Activated B cell treated with CpG ODN at 0.5 μM for 24 hours (primary cell): Measurements from ENCODE around the gene ADAM17. TPM values are rescaled to one million over a fixed set of nuclear protein-coding genes. Genes with fewer than 3 reads are reported as not detected.
"Not testable (repeated sequence)": the region's sequence is repeated elsewhere in the genome, so short reads cannot be mapped to it uniquely, and the experiment has no call there.

Source experiments
- ATAC-seq: fragments of 200-7000 bp; cut with Tn5 transposase; one replicate; pipeline ENCODE4 v1.10.0; 2021; ENCODE audit warnings: low read depth, mild to moderate bottlenecking, moderate library complexity
- CTCF ChIA-PET: fragments of 350-600 bp; sonication (Branson Sonifier 250); formaldehyde crosslinking; loops from one replicate; lab custom pipeline; 2021; ENCODE audit warnings: antibody characterized with exemption; lab: Charles Lee
- POLR2A ChIA-PET: fragments of 350-600 bp; sonication (Branson Sonifier 250); formaldehyde crosslinking; loops from one replicate; lab custom pipeline; 2021; ENCODE audit warnings: antibody characterized with exemption; lab: Charles Lee
- DNase-seq: peaks from one replicate; pipeline ENCODE4 v3.0.0; 2022
- H3K27ac Mint-ChIP-seq: one replicate; pipeline ENCODE4 v1.8.0; 2020; ENCODE audit warnings: mixed read lengths
- H3K27me3 Mint-ChIP-seq: one replicate; pipeline ENCODE4 v1.8.0; 2021; ENCODE audit warnings: mixed read lengths
- H3K36me3 Mint-ChIP-seq: one replicate; pipeline ENCODE4 v1.8.0; 2021; ENCODE audit warnings: low read depth, mixed read lengths
- H3K4me1 Mint-ChIP-seq: one replicate; pipeline ENCODE4 v1.8.0; 2021; ENCODE audit warnings: mixed read lengths
- H3K4me3 Mint-ChIP-seq: one replicate; pipeline ENCODE4 v1.8.0; 2020; ENCODE audit warnings: mild to moderate bottlenecking, mixed read lengths
- H3K9me3 Mint-ChIP-seq: one replicate; pipeline ENCODE4 v1.8.0; 2020; ENCODE audit warnings: mixed read lengths
- intact Hi-C: fragments of 100-400 bp; cut with micrococcal nuclease; formaldehyde crosslinking; loops from one replicate; pipeline ENCODE4 v1.15.1; 2024
- total RNA-seq: library from RNA; stranded (reverse); gene quantifications from 2 replicates; pipeline ENCODE4 v1.2.3, GENCODE V29; 2022
- TF ChIP-seq, protein P1 (sequence below): fragments of 200-600 bp; IDR thresholded peaks from one replicate; pipeline ENCODE4 v1.8.0; 2022; ENCODE audit warnings: antibody characterized with exemption, mild to moderate bottlenecking

ADAM17 gene
- total RNA-seq, 1 donor from 2014 or later: 39.5 TPM

DNA sequence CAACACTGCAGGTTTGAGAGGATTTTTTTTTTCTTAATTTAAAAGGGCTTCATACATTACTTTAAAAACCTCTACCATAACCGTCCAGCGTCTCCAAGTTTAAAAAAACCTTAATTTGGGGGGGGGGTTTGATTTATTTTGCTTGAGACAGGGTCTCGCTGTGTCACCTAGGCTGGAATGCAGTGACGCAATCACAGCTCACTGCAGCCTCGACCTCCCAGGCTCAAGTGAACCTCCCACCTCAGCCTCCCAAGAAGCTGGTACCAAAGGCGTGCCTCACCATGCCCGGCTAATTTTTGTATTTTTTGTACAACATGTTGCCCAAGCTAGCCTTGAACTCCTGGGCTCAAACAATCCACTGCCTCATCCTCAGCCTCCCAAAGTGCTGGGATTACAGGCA lies 36.9 kb downstream of the ADAM17 start:
- TF ChIP-seq, protein P1, sequence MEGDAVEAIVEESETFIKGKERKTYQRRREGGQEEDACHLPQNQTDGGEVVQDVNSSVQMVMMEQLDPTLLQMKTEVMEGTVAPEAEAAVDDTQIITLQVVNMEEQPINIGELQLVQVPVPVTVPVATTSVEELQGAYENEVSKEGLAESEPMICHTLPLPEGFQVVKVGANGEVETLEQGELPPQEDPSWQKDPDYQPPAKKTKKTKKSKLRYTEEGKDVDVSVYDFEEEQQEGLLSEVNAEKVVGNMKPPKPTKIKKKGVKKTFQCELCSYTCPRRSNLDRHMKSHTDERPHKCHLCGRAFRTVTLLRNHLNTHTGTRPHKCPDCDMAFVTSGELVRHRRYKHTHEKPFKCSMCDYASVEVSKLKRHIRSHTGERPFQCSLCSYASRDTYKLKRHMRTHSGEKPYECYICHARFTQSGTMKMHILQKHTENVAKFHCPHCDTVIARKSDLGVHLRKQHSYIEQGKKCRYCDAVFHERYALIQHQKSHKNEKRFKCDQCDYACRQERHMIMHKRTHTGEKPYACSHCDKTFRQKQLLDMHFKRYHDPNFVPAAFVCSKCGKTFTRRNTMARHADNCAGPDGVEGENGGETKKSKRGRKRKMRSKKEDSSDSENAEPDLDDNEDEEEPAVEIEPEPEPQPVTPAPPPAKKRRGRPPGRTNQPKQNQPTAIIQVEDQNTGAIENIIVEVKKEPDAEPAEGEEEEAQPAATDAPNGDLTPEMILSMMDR: no peak
- ATAC-seq (no peak), DNase-seq (no peak)
- no peaks in the 10 kb centered on the region for H3K27me3 Mint-ChIP-seq
- ChIA-PET POLR2A (interaction anchor here (1.4 kb wide), 1 partner anchor 37 kb away, joined by 10 read pairs; the partner anchor contains the start of gene ADAM17), CTCF (no interaction called here)
- no peak overlapping the region for H3K4me3 Mint-ChIP-seq
- H3K4me1 Mint-ChIP-seq: no peaks in the 10 kb centered on the region
- intact Hi-C loops: no loop called here
- H3K27ac Mint-ChIP-seq: no peak overlapping the region
- H3K9me3 Mint-ChIP-seq: no peaks in the 10 kb centered on the region
- peaks cover 71% of the 10 kb centered on the region for H3K36me3 Mint-ChIP-seq

DNA sequence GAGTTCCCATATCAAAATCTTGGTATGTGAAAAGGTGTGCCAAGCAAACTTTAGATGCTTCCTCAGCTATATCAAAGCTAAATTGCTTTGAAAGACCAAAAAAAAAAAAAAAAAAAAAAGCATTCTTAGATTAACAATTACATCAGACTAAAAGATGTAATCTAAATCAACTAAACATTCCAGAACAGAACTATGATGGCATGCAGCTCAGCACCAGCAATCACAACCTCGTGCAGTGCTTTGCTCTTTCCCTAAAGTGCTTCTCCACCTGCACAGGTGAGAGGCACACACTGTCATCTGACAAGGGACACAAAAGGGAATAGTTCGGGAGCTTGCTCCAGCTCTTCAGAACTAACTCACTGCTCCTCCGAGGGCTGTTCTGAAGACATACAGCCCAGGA lies 37.5 kb downstream of the ADAM17 start:
- intact Hi-C loops: no loop called here
- DNase-seq (no peak), ATAC-seq (no peak)
- Mint-ChIP-seq H3K4me3 (no peak overlapping the region), H3K27ac (no peak overlapping the region), H3K9me3 (no peaks in the 10 kb centered on the region), H3K4me1 (no peaks in the 10 kb centered on the region), H3K36me3 (peaks cover 71% of the 10 kb centered on the region), H3K27me3 (no peaks in the 10 kb centered on the region)
- ChIA-PET CTCF (interaction anchor here (0.7 kb wide), 1 partner anchor 35 kb away, joined by 3 read pairs; no protein-coding TSS in a partner anchor), POLR2A (interaction anchor here (1.4 kb wide), 1 partner anchor 38 kb away, joined by 10 read pairs; the partner anchor contains the start of gene ADAM17)
- TF ChIP-seq, protein P1: no peak

DNA sequence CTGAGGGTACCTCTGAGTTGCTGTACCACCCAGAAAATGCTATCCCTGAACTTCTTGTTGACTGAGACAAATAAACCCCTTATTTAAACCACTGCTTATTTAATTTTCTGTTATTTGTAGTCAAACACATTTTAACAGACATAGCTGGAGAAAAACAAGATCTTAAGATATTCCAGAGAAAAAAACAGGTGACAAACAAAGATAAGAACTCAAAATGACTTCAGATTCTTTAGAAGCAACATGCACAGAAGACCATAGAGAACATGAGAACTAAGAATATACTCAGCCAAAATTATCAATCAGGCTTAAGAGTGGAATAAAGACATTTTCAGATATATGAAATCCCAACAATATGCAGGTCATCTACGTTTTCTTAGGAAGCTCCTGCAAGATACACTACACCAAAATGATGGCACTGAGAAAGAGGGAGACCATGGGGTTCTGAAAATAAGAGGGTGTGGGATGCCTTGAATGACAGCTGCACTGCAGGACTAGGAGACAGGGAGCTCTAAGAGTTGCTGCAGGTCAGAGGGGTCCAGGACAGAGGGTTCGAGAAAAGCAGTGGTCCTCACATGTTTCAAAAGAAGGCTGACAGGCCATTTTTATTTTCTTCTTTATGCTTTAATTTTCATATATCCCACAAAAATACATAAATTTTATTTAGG lies 38.4 kb downstream of the ADAM17 start:
- no peak for DNase-seq
- ChIA-PET CTCF (interaction anchor here (0.7 kb wide), 1 partner anchor 34 kb away, joined by 3 read pairs; no protein-coding TSS in a partner anchor), POLR2A (interaction anchor here (1.4 kb wide), 1 partner anchor 38 kb away, joined by 10 read pairs; the partner anchor contains the start of gene ADAM17)
- Mint-ChIP-seq H3K9me3 (no peaks in the 10 kb centered on the region), H3K36me3 (peaks cover 74% of the 10 kb centered on the region), H3K4me3 (no peak overlapping the region), H3K27me3 (no peaks in the 10 kb centered on the region), H3K4me1 (no peaks in the 10 kb centered on the region), H3K27ac (no peak overlapping the region)
- ATAC-seq: no peak
- intact Hi-C loops: no loop called here
- TF ChIP-seq, protein P1: no peak

DNA sequence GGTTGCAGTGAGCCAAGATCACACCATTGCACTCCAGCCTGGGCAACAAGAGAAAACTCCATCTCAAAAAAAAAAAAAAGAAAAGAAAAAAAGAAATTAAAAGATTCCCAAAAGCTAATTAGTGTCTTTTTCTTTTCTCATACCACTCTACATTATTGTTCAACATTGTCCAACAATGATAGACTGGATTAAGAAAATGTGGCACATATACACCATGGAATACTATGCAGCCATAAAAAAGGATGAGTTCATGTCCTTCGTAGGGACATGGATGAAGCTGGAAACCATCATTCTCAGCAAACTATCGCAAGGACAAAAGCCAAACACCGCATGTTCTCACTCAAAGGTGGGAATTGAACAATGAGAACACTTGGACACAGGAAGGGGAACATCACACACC lies 41.7 kb downstream of the ADAM17 start:
- DNase-seq, intact Hi-C loops, H3K27me3 Mint-ChIP-seq, ATAC-seq, H3K4me1 Mint-ChIP-seq, CTCF ChIA-PET, H3K9me3 Mint-ChIP-seq, H3K27ac Mint-ChIP-seq, H3K4me3 Mint-ChIP-seq: not testable (repeated sequence)
- H3K36me3 Mint-ChIP-seq: peaks cover 61% of the 10 kb centered on the region
- POLR2A ChIA-PET: interaction anchor here (0.7 kb wide), 1 partner anchor 568 kb away, joined by 3 read pairs; no protein-coding TSS in a partner anchor

DNA sequence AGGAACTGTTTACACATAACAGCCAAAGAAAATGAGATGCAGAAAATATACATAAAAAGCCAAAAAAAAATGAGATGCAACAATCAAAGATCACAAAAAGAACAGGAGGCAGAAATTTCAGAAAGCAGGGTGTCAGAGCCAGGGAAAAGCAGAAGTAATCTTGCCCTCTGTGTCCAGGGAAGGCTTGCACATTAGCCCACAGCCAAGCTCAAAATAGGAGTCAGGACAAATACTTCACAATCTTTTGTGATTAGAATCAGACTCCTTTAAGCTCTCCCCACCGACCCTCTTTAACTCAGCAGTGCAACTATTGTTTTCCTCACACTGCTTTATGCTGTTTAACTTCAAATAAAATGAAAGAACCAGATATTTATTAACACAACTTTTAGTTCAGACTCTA lies 46.7 kb downstream of the ADAM17 start:
- no peaks in the 10 kb centered on the region for H3K4me1 Mint-ChIP-seq
- no peaks in the 10 kb centered on the region for H3K27me3 Mint-ChIP-seq
- ChIA-PET POLR2A (no interaction called here), CTCF (no interaction called here)
- intact Hi-C loops: no loop called here
- no peaks in the 10 kb centered on the region for H3K9me3 Mint-ChIP-seq
- no peak overlapping the region for H3K4me3 Mint-ChIP-seq
- no peak overlapping the region for H3K27ac Mint-ChIP-seq
- DNase-seq (no peak), ATAC-seq (no peak)
- peaks cover 70% of the 10 kb centered on the region for H3K36me3 Mint-ChIP-seq
- TF ChIP-seq, protein P1: no peak
